ENCODE results near the gene DOK1. TPM values are rescaled to one million over a fixed set of nuclear protein-coding genes. Genes with fewer than 3 reads are reported as not detected.

DOK1 gene
- total RNA-seq, 1 experiment from 2014 or later, result 3.4 TPM

- intact Hi-C loops (cut with micrococcal nuclease), result no loop called here
- no TSS peak for BruUV-seq (replicated peaks)
- Mint-ChIP-seq H3K27ac (ENCODE audit: low read depth, unreplicated experiment) (no peak overlapping the region), H3K4me1 (ENCODE audit: insufficient read depth, unreplicated experiment) (peaks cover 26% of the 10 kb centered on the region), H3K9me3 (ENCODE audit: unreplicated experiment) (no peaks in the 10 kb centered on the region), H3K4me3 (ENCODE audit: unreplicated experiment) (no peak overlapping the region), H3K36me3 (ENCODE audit: insufficient read depth, unreplicated experiment) (peaks cover 34% of the 10 kb centered on the region), H3K27me3 (ENCODE audit: insufficient read depth, unreplicated experiment) (peaks cover 5% of the 10 kb centered on the region)
- DNase-seq (ENCODE audit: unreplicated experiment), result no peak
- no peak for TF ChIP-seq CTCF (IDR thresholded peaks at IDR 0.05; ENCODE audit: unreplicated experiment)
- CTCF ChIA-PET, result interaction anchor here (0.5 kb wide), 1 partner anchor 84 kb away, joined by 3 read pairs; no protein-coding TSS in a partner anchor
- POLR2A ChIA-PET, result interaction anchor here (1.1 kb wide), 1 partner anchor 17 kb away, joined by 3 read pairs; no protein-coding TSS in a partner anchor
Measured at GRCh38 chr2:74524005-74524404, 30.5 kb upstream of the DOK1 start.

- no peak for TF ChIP-seq CTCF (IDR thresholded peaks at IDR 0.05; ENCODE audit: unreplicated experiment)
- no TSS peak for BruUV-seq (replicated peaks)
- DNase-seq (ENCODE audit: unreplicated experiment), result no peak
- H3K27ac Mint-ChIP-seq (ENCODE audit: low read depth, unreplicated experiment), result peak overlapping the region; percentile 91
- ChIA-PET POLR2A (interaction anchor here (0.7 to 8.1 kb wide), 4 partner anchors 18 to 42 kb away, joined by 3 to 135 read pairs (median 3); partner anchors contain the start of genes CCDC142, PCGF1 and TTC31), CTCF (interaction anchor here (0.6 kb wide), 1 partner anchor 42 kb away, joined by 3 read pairs; the partner anchor contains the start of genes CCDC142 and TTC31)
- no peak overlapping the region for H3K4me3 Mint-ChIP-seq (ENCODE audit: unreplicated experiment)
- peaks cover 26% of the 10 kb centered on the region for H3K4me1 Mint-ChIP-seq (ENCODE audit: insufficient read depth, unreplicated experiment)
- H3K9me3 Mint-ChIP-seq (ENCODE audit: unreplicated experiment), result no peaks in the 10 kb centered on the region
- no peaks in the 10 kb centered on the region for H3K27me3 Mint-ChIP-seq (ENCODE audit: insufficient read depth, unreplicated experiment)
- peaks cover 38% of the 10 kb centered on the region for H3K36me3 Mint-ChIP-seq (ENCODE audit: insufficient read depth, unreplicated experiment)
- intact Hi-C loops (cut with micrococcal nuclease), result no loop called here
Measured at GRCh38 chr2:74524955-74525716, 29.4 kb upstream of the DOK1 start.

- TF ChIP-seq CTCF (IDR thresholded peaks at IDR 0.05; ENCODE audit: unreplicated experiment), result no peak
- Mint-ChIP-seq H3K4me1 (ENCODE audit: insufficient read depth, unreplicated experiment) (peaks cover 29% of the 10 kb centered on the region), H3K4me3 (ENCODE audit: unreplicated experiment) (peak within 1 kb of the TSS; percentile 71), H3K36me3 (ENCODE audit: insufficient read depth, unreplicated experiment) (peaks cover 38% of the 10 kb centered on the region), H3K27me3 (ENCODE audit: insufficient read depth, unreplicated experiment) (no peaks in the 10 kb centered on the region), H3K27ac (ENCODE audit: low read depth, unreplicated experiment) (peak within 1 kb of the TSS; percentile 91), H3K9me3 (ENCODE audit: unreplicated experiment) (no peaks in the 10 kb centered on the region)
- peak; percentile 78 for DNase-seq (ENCODE audit: unreplicated experiment)
- intact Hi-C loops (cut with micrococcal nuclease), result no loop called here
- ChIA-PET POLR2A (interaction anchor here (0.7 to 8.1 kb wide), 8 partner anchors 13 to 86 kb away, joined by 3 to 135 read pairs (median 4); partner anchors contain the start of genes CCDC142, PCGF1, TTC31 and WBP1), CTCF (interaction anchor here (0.6 to 7.3 kb wide), 5 partner anchors 43 to 341 kb away, joined by 3 to 80 read pairs (median 3); partner anchors contain the start of genes CCDC142 and TTC31)
- no TSS peak for BruUV-seq (replicated peaks)
Measured at GRCh38 chr2:74525717-74526648, 28.5 kb upstream of the DOK1 start, which contains the start of gene DQX1. Gene DQX1, minus strand, starts transcription at chr2:74526231. Its CDS starts 502 bp downstream, at chr2:74525729.
